SH-SY5Y (cell line): ENCODE measurements around the gene IL18R1.

Experiments used
- GATA2 ChIP-seq: IDR thresholded peaks from 2 replicates; pipeline ENCODE4 v1.6.1; 2011; ENCODE audit warnings: mild to moderate bottlenecking, low read depth, low read length
- GATA3 ChIP-seq: IDR thresholded peaks from 2 replicates; pipeline ENCODE4 v1.6.1; 2011; ENCODE audit warnings: low read depth, mild to moderate bottlenecking, low read length, moderate library complexity

The IL18R1 gene

DNA sequence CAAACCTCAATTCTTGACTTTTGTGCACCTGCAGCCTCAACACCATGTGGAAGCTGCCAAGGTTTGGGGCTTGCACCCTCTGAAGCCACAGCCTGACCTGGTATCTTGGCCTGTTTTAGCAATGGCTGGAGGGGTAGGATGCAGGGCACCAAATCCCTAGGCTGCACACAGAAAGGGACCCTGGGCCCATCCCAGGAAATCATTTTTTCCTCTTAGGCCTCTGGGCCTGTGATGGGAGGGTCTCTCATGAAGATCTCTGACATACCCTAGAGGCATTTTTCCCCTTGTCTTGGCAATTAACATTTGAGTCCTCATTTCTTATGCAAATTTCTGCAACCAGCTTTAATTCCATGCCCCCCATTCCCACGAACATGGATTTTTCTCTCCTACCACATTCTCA lies 10.2 kb downstream of the IL18R1 start:
- TF ChIP-seq GATA2 (no peak), GATA3 (no peak)

DNA sequence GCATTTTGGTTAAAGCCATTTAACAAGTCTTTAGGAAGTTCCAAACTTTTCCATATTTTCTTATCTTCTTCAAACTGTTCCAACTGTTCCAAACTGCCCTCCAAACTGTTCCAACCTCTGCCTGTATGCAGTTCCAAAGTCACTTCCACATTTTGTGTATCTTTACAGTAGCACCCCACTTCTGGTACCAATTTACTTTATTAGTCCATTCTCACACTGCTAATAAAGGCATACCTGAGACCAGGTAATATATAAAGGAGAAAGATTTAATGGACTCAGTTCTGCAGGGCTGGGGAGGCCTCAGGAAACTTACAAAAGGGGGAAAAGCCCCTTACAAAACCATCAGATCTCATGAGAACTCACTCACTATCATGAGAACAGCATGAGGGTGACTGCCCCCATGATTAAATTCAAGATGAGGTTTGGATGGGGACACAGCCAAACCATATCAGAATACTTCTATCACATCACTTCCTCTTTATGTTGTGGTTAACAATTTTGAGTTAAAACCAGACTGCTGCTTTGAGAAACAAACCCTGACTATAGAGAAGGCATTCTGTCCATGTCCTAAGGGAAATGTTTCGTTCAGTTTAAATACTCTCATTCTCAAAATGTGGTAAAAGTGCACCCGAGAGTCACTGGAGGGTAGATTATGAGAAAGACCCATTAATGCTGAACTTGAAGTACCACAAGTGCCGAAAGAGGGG lies 11.0 kb downstream of the IL18R1 start:
- TF ChIP-seq GATA3 (no peak), GATA2 (no peak)

DNA sequence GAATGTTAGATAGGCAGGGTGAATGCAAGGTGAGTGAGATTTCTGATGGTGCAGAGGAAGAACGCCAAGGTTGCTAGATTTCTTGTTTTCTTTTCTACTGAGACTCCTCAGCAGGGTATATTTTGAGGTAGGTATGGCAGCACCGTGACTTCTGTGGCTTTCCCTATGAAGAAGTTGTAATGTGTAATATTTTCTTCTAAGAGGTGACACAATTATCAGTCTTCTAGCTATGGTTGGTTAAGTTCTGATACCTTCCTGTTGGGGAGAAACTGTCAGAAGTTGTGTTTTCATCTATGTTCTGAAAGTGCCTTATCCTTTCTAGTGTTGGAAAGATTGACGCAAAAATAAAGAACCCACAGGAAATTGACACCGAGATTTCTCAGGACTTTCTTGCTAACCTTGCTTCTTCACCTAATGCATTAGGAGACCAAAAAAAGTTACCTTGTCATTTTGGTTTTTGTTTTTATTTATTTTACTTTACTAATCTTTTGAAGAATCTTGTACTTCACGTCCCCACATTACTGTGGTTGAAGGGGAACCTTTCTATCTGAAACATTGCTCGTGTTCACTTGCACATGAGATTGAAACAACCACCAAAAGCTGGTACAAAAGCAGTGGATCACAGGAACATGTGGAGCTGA lies 11.9 kb downstream of the IL18R1 start:
- TF ChIP-seq GATA2 (no peak), GATA3 (no peak)

DNA sequence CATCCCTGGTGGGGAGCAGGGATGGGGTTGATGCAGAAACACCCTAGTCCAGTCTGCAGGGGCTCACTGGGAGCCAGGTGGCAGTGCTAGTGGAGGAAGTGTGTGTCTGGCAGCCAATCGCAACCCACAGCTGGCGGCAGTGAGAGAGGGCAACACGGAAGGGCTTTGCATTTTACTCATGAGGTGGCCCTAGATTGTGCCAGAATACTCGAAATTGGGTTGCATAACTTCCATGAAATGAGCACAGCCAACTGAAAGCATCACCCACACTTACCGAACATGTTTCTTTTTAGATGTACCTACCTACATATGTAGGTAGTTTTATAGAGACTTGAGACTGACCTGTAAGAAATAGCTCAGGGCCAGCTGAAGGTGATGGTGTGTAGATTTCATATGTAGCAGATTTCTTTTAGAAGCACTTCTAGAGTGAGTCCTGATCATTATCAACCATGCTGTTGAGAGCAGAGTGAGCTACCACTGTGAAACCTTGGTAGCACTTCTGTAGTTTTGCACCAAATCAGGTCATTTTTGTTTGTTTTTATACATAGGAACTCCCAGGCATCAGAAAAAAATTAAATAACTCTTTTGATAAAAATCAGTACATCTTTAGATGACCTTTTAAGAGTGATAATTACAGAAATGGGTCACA lies 13.0 kb downstream of the IL18R1 start:
- TF ChIP-seq GATA3, result no peak
- TF ChIP-seq GATA2, result no peak

DNA sequence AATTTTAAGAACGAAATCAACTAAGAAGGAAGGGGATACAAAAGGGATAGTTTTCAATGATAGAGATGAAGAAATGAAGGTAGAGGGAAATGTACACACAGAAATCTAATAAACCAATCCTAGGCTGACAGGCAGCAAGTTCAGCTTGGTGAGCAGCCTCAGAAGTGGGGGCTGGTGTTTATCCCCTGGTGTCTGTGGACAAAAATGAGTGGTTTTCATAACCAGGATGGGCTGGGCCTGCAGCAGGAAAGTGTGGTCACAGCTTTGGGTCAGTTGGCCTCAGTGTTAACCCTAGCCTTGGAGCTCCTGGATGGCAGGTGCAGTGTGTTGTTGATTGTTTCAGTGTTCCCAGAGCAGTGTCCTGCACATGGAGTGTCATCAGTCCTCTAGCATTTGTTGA lies 14.3 kb downstream of the IL18R1 start:
- TF ChIP-seq GATA2 (no peak), GATA3 (no peak)

DNA sequence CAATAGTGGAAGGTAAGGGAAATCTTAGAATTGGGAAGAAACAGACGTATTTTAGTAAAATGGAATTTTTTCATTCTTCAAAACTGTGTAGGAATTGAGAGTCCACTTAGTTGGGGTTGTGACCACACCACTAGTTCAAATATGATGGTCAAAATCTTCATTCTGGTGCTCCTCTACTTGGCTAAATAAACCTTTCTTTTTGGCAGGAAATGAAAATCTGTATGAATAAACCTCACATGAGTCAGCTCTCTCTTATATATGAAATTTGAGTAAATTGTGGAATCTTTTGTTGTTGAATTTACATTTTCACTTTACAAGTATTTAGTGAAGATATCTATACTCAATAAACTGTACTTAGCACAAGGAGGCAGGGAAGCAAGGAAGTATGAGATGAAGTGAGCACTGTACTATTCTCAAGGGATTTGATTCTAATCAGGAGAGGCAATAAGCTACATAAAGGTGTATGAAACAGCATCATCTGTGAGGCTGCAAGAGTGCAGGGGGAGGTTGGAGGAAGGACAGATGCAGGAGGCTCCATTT lies 20.5 kb downstream of the IL18R1 start:
- TF ChIP-seq GATA2 (no peak), GATA3 (no peak)

DNA sequence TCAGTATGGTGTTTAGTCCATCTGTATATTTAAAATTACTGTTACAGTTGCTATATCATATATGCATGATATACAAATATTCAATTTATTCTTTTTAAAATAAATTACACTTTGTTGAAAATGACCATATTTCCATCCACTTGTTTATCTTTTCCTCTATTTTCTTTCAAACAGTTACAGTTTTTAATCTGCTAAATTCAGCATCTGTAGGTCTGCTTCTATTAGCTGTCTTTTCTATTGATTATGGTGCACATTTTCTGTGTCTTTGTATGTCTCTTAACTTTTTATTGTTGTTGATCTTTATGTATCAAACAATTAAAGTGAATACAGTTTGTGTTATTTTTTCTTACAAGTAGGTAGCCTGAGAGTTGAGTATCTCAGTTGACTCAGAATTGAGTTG lies 28.1 kb downstream of the IL18R1 start:
- TF ChIP-seq GATA2 (no peak), GATA3 (no peak)

DNA sequence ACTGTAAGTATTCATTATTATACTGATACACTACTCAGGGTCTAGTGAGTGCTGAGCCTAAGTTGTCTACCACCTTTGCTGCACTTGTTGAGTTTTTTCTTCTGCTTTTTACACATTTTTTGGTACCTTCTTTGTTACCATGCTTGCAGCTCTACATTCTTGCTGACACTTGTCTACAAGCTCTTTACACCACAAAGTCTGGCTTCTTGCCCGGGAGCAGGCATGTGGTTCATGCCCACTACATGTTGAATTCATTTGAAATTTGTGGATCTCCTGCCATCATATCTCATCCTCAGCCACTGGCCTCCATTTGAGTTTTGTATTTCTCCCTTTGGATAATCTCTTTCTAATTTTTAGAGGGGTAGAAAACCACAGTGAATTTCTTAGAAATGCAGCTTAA lies 29.9 kb downstream of the IL18R1 start:
- TF ChIP-seq GATA3 (no peak), GATA2 (no peak)

DNA sequence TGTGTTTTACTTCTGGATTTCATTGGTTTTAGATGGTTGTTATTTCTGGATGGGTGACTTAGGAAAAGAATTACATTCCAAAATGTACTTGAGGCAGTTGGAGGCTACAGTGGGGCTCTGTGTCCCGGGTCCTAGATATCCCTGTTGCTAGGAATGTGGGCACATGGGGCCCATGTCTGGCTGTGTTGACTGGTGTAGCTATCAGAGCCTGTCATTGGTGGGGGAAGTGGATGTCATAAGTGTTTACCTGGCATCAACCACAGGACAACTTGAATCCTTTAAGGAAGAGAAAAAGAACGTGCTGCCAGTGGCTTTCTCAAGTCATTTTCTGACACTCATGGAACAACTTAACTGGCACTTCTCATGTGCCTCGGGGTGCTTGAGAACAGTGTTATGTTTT lies 30.4 kb downstream of the IL18R1 start:
- no peak for TF ChIP-seq GATA2
- TF ChIP-seq GATA3, result no peak

DNA sequence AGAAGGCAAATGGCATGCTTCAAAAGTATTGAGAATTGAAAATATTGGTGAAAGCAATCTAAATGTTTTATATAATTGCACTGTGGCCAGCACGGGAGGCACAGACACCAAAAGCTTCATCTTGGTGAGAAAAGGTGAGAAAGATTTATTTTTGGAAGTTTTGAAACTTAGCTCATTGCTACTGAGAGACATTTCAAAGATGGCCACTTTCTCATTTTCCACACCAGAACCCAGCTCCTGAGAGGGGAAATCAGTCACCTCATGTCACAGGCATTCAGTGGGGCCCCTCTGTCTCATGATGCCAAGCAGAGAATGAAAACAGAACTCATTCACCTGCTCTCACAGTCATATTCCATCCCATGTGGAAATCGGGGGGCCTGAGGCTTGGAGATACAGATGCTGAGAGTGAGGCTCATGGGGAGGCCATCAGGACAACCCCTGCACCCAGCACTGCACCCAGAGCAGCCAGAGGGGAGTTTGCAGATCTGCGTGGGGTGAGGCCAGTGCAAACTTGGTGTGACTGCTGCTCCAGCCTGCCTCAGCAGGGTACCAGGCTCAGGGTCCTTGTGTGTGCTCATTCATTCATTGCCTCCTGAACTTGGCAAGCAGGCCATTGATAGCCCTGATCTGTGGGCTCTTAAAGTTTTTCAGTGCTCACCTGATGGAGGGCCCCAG lies 31.4 kb downstream of the IL18R1 start:
- no peak for TF ChIP-seq GATA2
- no peak for TF ChIP-seq GATA3

DNA sequence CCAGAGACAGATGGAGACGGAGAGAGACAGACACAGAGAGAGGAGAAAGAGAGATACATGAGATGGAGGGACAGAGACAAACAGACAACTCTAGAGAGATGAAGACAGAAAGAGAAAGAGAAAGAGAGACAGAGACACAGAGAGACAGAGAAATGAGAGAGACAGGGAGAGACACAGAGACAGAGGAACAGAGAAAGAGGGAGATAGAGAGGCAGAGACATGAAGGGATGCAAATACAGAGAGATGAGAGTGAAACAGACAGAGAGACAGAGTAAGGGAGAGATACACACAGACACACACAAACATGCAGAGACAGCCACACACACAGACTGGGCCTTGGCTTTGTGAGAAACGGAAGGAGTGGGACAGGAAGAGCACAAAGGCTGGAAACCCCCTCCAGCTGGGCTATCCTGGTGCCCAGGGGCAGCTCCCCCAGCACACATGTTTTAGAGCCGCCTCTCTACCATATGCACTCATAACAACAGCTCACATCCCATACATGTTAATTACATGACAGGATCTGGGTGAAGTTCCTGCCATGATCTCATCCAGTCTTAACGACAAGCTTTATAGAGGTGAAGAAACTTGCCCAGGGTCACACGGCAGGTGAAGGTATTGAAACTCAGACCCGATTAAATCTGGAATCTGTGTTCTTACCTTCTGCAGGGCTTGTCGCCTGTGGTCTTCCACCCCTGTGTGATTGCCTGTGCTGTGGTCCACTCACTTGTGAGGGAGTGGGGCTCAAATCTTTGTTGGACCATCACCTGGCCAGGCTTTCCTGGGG lies 32.4 kb downstream of the IL18R1 start:
- TF ChIP-seq GATA3, result no peak
- TF ChIP-seq GATA2, result no peak

DNA sequence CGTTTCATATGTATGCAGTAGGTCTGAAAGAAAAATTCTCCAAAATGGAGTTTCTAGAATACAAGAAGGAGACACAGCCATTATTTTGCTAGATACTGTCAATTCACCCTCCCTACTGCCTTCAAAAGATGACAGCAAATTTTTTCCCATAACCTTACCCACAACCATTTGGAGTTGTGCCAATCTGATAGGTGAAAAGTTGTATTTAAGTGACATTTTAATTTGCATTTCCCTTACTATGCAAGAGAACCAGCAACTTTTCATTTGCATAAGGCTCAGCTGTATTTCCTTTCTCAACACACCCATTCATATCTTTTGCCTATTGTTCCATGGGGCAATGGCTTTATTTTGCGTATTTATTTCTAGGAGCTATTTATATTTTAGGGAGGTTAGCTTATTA lies 36.0 kb downstream of the IL18R1 start:
- TF ChIP-seq GATA3 (no peak), GATA2 (no peak)

DNA sequence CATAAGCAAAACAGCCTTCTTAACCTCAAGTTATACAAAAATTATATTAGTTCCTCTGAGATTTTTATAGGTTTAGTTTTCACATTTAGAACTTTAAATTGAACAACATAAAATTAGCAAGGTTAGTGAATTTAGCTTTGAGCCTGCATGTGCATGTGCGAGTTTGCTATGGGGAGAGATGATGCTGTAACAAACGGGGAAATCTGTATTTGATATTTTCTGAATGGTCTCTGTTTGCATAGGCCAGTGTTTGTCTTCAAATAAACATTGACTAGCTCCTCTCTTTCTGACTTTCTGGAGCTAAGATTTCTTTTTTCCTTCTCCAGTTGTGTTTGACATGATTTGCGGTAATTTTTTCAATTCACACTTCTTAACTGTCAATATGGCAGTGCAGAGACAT lies 36.5 kb downstream of the IL18R1 start:
- TF ChIP-seq GATA3 (no peak), GATA2 (no peak)

DNA sequence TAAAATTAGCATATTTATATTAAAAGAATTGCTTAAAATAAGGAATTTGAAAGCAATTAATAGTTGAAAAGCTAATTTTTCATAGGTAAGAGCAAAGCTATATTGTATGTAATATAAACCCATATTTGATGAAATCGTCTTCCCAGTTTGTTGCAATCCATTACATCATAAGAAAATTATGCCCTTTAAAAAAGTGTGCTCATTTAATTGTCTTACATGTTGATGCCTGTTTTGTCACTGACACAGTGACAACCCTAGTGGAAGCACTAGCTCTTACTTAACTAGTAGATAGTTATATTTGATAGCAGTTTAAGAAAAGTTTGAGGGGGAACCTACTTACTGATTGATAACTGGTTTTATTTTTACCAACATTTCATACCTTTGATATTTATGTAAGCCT lies 37.3 kb downstream of the IL18R1 start:
- TF ChIP-seq GATA2, result no peak
- TF ChIP-seq GATA3, result no peak

DNA sequence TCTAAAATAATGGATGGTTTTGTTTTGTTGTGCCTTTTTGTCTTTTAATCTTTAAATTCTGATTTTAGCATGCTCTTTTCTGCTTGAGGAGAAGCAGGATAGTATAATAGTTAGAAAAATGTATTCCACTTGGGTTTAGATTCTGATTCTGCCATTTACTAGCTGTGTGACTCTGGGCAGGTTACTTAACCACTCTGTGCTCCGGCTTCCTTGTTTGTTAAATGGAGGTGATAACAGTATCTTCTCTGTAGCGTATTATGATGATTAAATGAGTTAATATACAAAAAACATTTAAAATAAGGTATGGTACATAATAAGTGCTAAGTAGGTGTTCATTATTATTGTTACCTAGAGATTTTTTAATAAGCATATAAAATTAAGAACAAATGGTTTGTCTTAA lies 40.4 kb downstream of the IL18R1 start:
- TF ChIP-seq GATA2, result no peak
- TF ChIP-seq GATA3, result no peak
